Adrenal gland (tissue), 12 donors: ENCODE results near the gene THTPA. TPM values are rescaled to one million over a fixed set of nuclear protein-coding genes. Genes with fewer than 3 reads are reported as not detected.
"Not testable (repeated sequence)": the region's sequence is repeated elsewhere in the genome, so short reads cannot be mapped to it uniquely, and the experiment has no call there.

Experiments used
- DNase-seq, 7 donors: peaks; one replicate each; pipeline ENCODE4 v3.0.0-alpha.2; 2019 to 2020
- H3K27ac ChIP-seq, 5 donors: fragments of 200-600 bp; sonication (generic) in 4 of 5; 1 replicate in 3 of 5; 2 replicates in 2 of 5; pipeline versions ENCODE4 v1.5.1 to v1.8.0; 2016 to 2020; ENCODE audit warnings: mild to moderate bottlenecking in 1 of 5
- H3K27me3 ChIP-seq: fragments of 200-600 bp; 2 replicates; pipeline ENCODE4 v1.8.0; 2021
- H3K36me3 ChIP-seq, 2 donors: fragments of 200-600 bp; replicated peaks in 1 of 2; 1 replicate in 1 of 2; 2 replicates in 1 of 2; pipeline versions ENCODE4 v1.5.1 to v1.8.0; 2018 to 2022
- H3K4me1 ChIP-seq, 2 donors: fragments of 200-600 bp; replicated peaks in 1 of 2; 1 replicate in 1 of 2; 2 replicates in 1 of 2; pipeline versions ENCODE4 v1.5.1 to v1.8.0; 2018 to 2021
- H3K4me3 ChIP-seq, 4 donors: fragments of 200-600 bp; sonication (generic) in 3 of 4; one replicate each; pipeline ENCODE4 v1.5.1; 2016 to 2018
- H3K9me3 ChIP-seq, 3 donors: fragments of 200-600 bp; sonication (generic) in 1 of 3; replicated peaks in 1 of 3; 1 replicate in 2 of 3; 2 replicates in 1 of 3; pipeline versions ENCODE4 v1.5.1 to v1.8.0; 2016 to 2021
- CTCF ChIP-seq, 6 experiments: fragments of 450-650 bp in 4 of 6; fragments of 200-600 bp in 2 of 6; sonication (generic) in 1 of 6; IDR thresholded peaks; 1 replicate in 5 of 6; 2 replicates in 1 of 6; pipeline versions ENCODE4 v1.5.1 to v1.8.0; 2016 to 2021; ENCODE audit warnings: antibody characterized with exemption in 6 of 6, mild to moderate bottlenecking in 2 of 6, moderate library complexity in 1 of 6
- POLR2A ChIP-seq, 2 donors: fragments of 450-650 bp; IDR thresholded peaks; one replicate each; pipeline ENCODE4 v1.6.1; 2017; ENCODE audit warnings: antibody characterized with exemption in 2 of 2, mild to moderate bottlenecking in 2 of 2, moderate library complexity in 1 of 2
- WGBS, 4 donors: extraction: QIAGEN DNeasy Blood & Tissue Kit in 2 of 4; methylation state at CpG; one replicate each; pipeline versions ENCODE4 v1.1.5 to v1.1.7; 2013 to 2017; 5-methylcytosine and 5-hydroxymethylcytosine counted together
- intact Hi-C, 2 donors: fragments of 100-400 bp; cut with DNase I; formaldehyde crosslinking; loops; one replicate each; pipeline versions ENCODE4 v1.14.1 to v1.15.0; 2022 to 2023
- polyA plus RNA-seq, 3 donors: library from polyadenylated mRNA; stranded (reverse); fragments of 200-250 nt in 2 of 3; fragments of 350-450 nt in 1 of 3; fragmentation: Illumina TruSeq in 1 of 3; extraction: RNeasy Lipid Tissue Mini Kit (QIAGEN cat#74804) in 1 of 3; gene quantifications; one replicate each; pipeline ENCODE4 v1.2.3, GENCODE V29; 2013 to 2014
- total RNA-seq, 9 donors: library from RNA; depleted of rRNA in 4 of 9; stranded (reverse); fragments of >200 nt in 4 of 9; fragments of 120-200 nt in 1 of 9; fragmentation: NEBNext Ultra II Directional in 1 of 9; extraction: Animal tissue kit (Norgen Biotek cat#: 25700) in 1 of 9; gene quantifications; one replicate each; pipeline versions ENCODE4 v1.1.0 to v1.2.4, GENCODE V29; 2013 to 2023
- donor health status: healthy with polysubstance abuse.
- donor health status: Bipolar disorder and iron deficiency.
- donor health status: DM: yes; HTN: yes; CAD: no.
- donor health status: DM: no; HTN: no; CAD: no.
- donor health status: DM: no; HTN: no; CAD: no.
- donor health status: DM: yes; HTN: yes; CAD: no.

The THTPA gene
- total and polyA plus RNA-seq, 12 donors = 11.2 to 41.7 (median 27.2) TPM

DNA sequence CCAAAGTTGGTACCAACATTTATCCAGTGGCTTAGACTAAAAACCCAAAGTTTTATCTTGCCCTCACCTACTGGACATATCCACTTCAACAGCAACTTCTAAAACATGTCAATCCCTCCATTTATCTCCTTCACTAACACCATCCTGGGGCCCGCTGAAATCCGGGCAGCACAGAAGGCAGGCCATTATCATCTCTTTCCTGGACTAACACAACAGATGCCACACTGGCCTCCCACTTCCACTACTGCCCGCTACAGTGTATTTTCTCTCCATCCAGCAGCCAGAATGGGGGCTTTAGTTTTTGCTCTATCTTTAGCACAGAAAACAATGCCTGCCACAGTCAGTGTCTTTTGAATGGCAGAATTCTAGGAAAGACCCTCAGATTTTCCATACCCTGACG, 20.1 kb upstream of the THTPA start:
- WGBS, 4 donors = 79 to 89% (median 86%) methylated on average over 4 of the region's 4 CpGs

DNA sequence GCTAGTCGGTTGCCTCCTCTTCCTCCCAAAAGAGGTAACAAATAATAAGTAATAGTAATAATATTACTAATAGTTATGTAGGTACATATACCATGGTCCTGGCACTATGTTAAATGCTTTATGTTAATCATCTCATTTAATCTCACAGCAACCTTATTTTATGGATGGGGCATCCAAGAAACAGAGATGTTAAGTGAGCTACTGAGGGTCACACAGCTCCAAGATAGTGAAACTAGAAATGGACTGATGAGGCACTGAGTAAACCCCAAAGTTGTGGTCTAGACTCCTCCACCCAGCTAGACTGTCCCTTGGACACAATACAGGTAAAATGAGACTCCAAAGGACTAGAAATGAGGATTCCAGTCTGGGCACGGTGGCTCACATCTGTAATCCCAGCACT, 19.6 kb upstream of the THTPA start:
- peaks cover 0 to 9% of the 10 kb centered on the region in 2 donors for H3K4me1 ChIP-seq
- intact Hi-C loops = loop anchor here in 1 of 2 donors (5.0 kb wide), 1 partner anchor 59 kb away; no protein-coding TSS in a partner anchor
- no peaks in the 10 kb centered on the region for H3K9me3 ChIP-seq
- no peaks in the 10 kb centered on the region for H3K36me3 ChIP-seq
- no peaks in the 10 kb centered on the region for H3K27me3 ChIP-seq
- DNase-seq = no peak
- no peak overlapping the region for H3K27ac ChIP-seq
- WGBS, 4 donors = 84 to 88% (median 87%) methylated on average over 2 of the region's 2 CpGs
- H3K4me3 ChIP-seq = no peak overlapping the region
- no peak for TF ChIP-seq POLR2A (IDR thresholded peaks at IDR 0.05)

More for the DNA sequence above, 20.1 kb upstream of the THTPA start:
- Histone ChIP-seq H3K27me3 (no peaks in the 10 kb centered on the region), H3K36me3 (no peaks in the 10 kb centered on the region), H3K27ac (no peak overlapping the region), H3K4me3 (no peak overlapping the region), H3K9me3 (no peaks in the 10 kb centered on the region), H3K4me1 (peaks cover 0 to 9% of the 10 kb centered on the region in 2 donors)
- intact Hi-C loops = loop anchor here in 1 of 2 donors (5.0 kb wide), 1 partner anchor 59 kb away; no protein-coding TSS in a partner anchor
- DNase-seq = no peak
- no peak for TF ChIP-seq CTCF (IDR thresholded peaks at IDR 0.05)

DNA sequence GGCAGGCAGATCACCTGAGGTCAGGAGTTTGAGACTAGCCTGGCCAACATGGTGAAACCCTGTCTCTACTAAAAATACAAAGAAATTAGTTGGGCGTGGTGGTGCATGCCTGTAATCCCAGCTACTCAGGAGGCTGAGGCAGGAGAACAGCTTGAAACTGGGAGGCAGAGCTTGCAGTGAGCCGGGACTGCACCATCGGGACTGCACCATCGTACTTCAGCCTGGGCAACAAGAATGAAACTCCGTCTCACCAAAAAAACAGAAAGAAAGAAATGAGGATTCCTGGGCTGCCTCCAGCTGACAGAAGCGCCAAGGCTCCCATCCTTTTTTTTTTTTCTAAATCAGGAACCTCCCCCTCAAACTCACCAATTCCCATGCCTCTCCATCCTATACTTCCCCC, 19.2 kb upstream of the THTPA start:
- intact Hi-C loops = loop anchor here in 1 of 2 donors (5.0 kb wide), 1 partner anchor 60 kb away; no protein-coding TSS in a partner anchor
- 82 to 90% (median 87%) methylated on average over 6 of the region's 6 CpGs for WGBS, 4 donors
- not testable (repeated sequence) for H3K9me3 ChIP-seq, H3K27ac ChIP-seq, DNase-seq, H3K27me3 ChIP-seq, H3K4me1 ChIP-seq, H3K36me3 ChIP-seq, H3K4me3 ChIP-seq

DNA sequence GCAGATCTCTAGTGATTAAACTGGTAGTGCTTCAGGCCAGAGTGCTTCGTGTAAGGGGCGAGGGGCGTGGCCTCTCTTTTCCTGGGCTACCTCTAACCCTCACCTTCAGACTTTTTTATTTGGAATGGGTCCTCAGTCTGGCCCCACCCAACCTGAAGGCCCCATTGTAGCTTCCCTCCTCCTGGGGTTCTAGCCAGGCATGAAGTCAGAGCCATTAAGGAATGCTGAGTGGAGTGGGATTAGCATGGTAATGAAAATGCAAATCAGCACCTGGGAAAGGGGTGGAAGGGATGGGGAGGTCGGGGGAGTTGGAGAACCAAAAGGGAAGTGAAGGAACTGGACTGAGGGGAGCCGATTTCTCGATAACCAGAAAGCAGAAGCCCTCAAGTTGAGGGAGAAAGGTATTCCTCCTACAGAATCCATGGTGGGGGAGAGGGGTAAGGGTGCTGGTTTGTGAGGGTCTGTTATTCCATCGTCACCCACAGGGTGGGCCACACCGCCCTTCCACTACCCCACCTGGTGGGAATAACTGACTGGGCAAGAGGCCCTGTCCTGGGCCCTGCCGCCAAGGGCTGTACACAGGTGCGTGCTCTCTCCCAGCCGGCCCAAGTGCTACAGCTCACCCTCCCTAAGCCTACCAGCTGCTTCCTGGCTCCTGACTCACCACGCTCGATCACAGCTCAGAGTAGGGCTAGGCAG, 18.6 kb upstream of the THTPA start:
- Histone ChIP-seq H3K4me3 (no peak overlapping the region), H3K36me3 (no peaks in the 10 kb centered on the region), H3K27ac (no peak overlapping the region), H3K4me1 (peaks cover 0 to 9% of the 10 kb centered on the region in 2 donors), H3K9me3 (no peaks in the 10 kb centered on the region), H3K27me3 (no peaks in the 10 kb centered on the region)
- TF ChIP-seq CTCF (IDR thresholded peaks at IDR 0.05) = no peak
- TF ChIP-seq POLR2A (IDR thresholded peaks at IDR 0.05) = no peak
- no peak for DNase-seq
- WGBS, 4 donors = 65 to 77% (median 68%) methylated on average over 12 to 13 of the region's 13 CpGs
- intact Hi-C loops = loop anchor here in 1 of 2 donors (5.0 kb wide), 1 partner anchor 60 kb away; no protein-coding TSS in a partner anchor

DNA sequence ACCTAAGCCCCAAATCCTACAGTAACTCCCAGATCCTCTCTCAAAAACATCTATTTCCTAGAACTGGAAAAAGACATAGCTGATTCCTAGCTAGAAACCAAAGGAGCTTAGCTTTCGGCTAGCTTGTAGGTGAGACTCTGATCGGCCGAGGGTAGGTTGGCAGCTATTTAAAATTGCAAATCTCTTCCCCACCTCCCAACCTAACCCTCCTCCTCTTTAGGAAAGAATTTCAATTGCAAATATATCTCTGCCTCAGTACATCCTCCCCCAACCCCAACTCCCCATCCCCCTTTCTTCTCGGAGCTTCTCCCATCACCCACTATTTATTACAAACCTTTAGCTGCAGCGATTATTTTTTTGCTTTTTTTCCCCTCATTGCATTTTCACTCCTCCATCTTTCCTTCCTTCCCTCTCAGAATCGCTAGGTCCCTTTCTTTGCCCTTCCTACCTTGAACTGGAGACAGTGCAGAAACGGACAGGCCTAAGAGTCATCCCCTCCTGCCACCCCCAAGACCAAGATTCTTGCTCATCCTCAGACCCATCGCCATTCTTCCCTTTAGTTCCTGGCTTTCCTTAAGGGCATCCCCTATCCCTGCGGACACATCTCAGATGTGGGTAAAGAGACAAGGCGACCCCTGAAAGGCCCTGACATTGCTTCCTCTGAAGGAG, 17.9 kb upstream of the THTPA start:
- no peaks in the 10 kb centered on the region for H3K36me3 ChIP-seq
- intact Hi-C loops = loop anchor here in 1 of 2 donors (5.0 kb wide), 1 partner anchor 61 kb away; no protein-coding TSS in a partner anchor
- H3K27ac ChIP-seq = no peak overlapping the region
- H3K4me3 ChIP-seq = no peak overlapping the region
- H3K27me3 ChIP-seq = no peaks in the 10 kb centered on the region
- 70 to 75% (median 71%) methylated on average over 10 of the region's 10 CpGs for WGBS, 4 donors
- H3K4me1 ChIP-seq = peaks cover 0 to 9% of the 10 kb centered on the region in 2 donors
- TF ChIP-seq POLR2A (IDR thresholded peaks at IDR 0.05) (no peak), CTCF (IDR thresholded peaks at IDR 0.05) (no peak)
- no peaks in the 10 kb centered on the region for H3K9me3 ChIP-seq
- DNase-seq = no peak
